ENCODE measurements around the gene ATP10A.
A peak's percentile ranks its signal among the peaks of the same experiment; 100 is the strongest.

Gene ATP10A

DNA sequence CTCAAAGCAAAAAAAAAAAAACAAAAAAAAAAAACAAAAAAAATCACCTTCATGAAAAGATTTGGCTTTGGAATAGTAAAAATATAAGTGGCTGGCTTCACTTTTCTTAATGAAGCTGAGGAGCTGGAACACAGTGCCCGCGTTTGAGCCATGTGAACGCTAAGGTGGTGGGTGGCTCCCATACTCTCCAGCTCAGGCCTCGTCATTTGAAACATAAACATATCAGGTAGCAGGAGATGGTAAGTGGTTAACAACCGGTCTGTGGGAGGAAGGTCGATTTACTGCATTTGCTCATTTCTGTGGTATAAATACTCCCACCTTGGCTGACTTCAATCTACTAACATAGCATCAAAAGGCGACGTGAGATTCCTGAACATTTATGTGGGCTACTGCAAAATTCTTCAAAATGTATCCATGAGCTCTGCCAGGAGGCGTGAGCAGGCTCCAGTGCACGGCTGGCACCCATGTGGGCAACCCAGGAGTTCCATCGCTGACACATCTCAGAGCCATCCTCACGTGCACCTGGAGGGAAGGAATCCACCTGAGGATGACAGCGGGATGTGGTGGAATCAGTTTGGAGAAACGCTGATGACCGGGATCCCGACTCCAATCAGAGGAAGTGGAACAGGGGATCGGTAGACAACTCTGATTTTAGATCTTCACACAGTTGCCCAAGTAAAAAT is 157.6 kb downstream of the ATP10A start:
- intact Hi-C loops (cut with DNase I), result no loop called here
- peak in 7 of 42 donors; percentile 11 to 33 (median 29) for DNase-seq

DNA sequence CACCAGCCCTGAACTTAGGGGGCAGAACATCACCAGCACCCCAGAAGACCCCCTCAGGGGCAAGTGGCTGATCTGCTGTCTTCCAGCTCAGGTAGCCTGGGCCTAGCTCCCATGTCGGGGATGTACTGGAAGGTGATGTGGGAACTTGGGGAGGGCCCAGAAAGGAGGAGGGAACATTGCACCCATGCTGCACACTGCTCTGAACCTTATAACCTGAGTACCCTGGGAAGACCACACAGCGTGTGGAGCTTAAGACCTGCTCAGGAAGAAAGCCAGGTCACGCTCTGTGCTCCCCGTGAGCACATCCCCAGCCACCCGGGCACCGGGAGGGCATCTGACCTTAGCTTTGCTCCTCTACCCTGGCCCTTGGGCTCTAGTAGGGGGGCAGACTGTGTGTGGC is 159.4 kb downstream of the ATP10A start:
- DNase-seq, result peak in 4 of 42 donors; percentile 1 to 30 (median 12)
- intact Hi-C loops (cut with DNase I), result no loop called here

GRCh38 chr15:25701721-25702465 is 161.2 kb downstream of the ATP10A start:
- DNase-seq, result peak in 15 of 42 donors; percentile 26 to 68 (median 35)
- intact Hi-C loops (cut with DNase I), result no loop called here

GRCh38 chr15:25700916-25701315 is 162.2 kb downstream of the ATP10A start:
- peak in 5 of 42 donors; percentile 5 to 32 (median 10) for DNase-seq

GRCh38 chr15:25697586-25697985 is 165.5 kb downstream of the ATP10A start:
- intact Hi-C loops (cut with DNase I), result loop anchor here (10.0 kb wide), 1 partner anchor 193 kb away; no protein-coding TSS in a partner anchor
- no peak for DNase-seq

More at GRCh38 chr15:25700916-25701315, 162.2 kb downstream of the ATP10A start:
- intact Hi-C loops (cut with DNase I), result no loop called here

DNA sequence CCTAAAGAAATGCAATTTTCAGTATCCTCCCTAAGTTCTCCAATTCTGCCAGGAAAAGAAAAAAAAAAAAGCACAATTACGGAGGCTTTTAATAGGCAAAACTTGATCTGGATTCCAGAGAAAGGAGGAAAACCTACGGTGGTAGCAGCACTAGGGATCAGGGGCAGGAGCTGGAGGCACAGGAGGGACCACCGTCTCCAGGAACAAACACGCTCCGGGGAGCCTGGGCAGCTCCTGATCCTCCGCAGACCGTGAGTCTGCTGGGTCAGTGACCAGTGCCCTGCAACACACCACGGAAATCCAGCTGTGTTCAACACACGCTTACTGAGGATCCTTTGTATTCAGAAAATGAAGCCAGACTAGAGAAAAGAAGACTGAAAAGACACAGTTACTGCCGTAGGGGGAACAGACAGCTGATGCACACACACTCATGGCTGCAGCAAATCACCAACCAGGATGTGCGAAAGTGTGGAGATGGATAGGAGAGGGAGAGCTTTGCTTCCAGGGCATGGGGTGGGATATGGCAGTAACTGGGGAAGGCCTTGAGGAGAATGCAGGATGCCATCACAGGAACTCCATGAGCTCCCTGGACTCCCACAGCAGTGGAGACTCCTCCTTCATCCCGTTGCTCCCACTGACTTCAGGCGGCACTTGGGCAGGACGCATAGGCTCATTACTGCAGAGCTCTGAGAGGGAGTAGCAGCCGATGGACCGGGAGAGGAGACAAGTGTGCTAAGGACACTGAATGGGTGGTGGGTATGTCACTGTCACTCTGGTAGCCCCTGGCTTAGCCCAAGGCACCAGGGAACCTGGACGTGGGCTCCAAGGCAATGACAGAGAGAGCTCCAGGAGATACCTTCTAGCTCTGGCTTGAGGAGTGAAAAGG is 167.0 kb downstream of the ATP10A start:
- DNase-seq, result peak in 4 of 42 donors; percentile 19 to 28 (median 23)

DNA sequence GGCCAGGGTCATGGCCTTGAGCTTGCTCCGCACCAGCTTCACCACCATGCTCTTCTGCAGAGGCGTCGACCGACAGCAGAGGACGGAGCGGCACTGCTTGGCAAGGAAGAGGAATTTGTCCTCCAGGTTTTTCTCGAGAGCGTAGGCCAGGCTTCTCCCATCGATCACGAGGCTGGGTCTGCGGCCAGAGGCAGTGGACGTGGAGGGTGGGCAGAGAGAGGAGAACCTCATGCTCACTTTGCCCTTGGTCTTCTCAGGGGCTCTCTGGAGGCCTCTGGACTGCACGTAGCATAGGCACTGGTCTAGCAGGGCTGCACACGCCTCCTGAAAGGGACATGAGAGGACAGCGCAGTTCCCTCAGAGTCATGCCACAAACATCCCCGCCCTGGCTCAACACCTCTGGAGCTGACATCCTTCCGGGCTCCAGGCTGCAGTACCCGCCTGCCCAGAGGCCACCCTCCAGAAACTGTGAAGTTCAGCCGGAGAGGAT is 168.3 kb downstream of the ATP10A start:
- intact Hi-C loops (cut with DNase I), result loop anchor here (10.0 kb wide), 1 partner anchor 190 kb away; no protein-coding TSS in a partner anchor
- peak in 3 of 42 donors; percentile 8 to 24 (median 16) for DNase-seq

More for the DNA sequence above, 167.0 kb downstream of the ATP10A start:
- intact Hi-C loops (cut with DNase I), result loop anchor here (10.0 kb wide), 1 partner anchor 191 kb away; no protein-coding TSS in a partner anchor

DNA sequence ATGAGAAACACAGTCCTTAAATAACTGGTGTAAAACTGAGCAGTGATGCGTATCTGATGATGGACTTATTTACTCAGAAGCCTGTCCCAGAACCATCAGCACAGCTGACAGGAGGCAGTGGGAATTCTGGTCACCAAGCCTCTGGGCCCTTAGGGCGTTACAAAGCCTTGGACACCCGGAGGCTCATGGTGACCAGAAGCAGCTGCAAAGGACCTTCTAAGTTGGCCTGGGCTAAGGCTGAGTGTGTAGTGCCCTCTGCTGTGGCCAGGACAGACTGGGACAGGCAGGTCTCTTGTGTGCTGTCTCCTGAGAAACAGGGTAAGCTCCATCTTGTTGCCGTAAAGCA is 168.9 kb downstream of the ATP10A start:
- intact Hi-C loops (cut with DNase I), result loop anchor here (10.0 kb wide), 1 partner anchor 189 kb away; no protein-coding TSS in a partner anchor
- DNase-seq, result peak in 4 of 42 donors; percentile 10 to 28 (median 24)

- intact Hi-C loops (cut with DNase I), result loop anchor here (10.0 kb wide), 1 partner anchor 189 kb away; no protein-coding TSS in a partner anchor
- peak in 20 of 42 donors; percentile 28 to 64 (median 54) for DNase-seq
Observed at GRCh38 chr15:25693321-25694238, 169.5 kb downstream of the ATP10A start.

DNA sequence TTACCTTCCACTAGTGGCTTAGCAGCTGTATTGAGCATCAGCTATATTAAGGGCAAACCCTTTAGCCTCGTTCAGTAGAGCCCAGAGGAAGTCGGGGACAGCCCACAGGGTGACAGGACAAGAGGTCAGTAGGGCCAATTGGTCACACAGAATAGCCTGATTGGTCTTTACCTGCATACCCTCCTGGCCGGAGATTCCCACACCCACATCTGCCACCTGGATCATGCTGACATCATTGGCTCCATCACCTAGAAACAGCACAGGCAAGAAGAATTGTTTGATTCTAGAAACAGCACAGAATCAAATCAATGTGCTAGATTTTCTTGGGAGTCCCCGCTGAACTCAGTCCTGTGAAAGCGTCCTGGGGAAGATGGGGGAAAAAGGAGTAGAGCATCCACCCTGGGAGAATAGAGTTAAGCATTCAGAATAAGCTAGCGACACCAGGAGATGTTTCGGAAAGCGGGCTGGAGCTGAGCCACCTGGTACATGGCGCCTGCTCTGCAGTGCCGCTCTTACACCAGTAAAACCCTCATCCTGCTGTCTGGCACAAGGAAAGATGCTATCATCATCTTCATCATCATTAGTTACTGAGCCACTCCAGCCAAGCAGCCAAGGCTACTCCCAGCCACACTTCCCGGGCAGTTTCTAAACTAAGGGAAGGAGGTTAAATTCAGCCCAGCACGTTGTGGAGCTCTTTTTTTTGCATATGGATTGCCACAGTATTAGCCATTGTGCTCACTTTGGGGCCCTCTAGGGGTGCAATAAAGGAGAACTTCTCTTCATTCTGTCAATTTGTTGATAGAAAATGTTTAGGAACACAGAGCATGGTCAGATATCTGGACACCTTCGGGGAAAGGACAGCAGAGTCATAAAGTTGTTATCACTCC is 171.3 kb downstream of the ATP10A start:
- intact Hi-C loops (cut with DNase I), result loop anchor here (10.0 kb wide), 1 partner anchor 187 kb away; no protein-coding TSS in a partner anchor
- peak in 20 of 42 donors; percentile 20 to 69 (median 40) for DNase-seq

DNA sequence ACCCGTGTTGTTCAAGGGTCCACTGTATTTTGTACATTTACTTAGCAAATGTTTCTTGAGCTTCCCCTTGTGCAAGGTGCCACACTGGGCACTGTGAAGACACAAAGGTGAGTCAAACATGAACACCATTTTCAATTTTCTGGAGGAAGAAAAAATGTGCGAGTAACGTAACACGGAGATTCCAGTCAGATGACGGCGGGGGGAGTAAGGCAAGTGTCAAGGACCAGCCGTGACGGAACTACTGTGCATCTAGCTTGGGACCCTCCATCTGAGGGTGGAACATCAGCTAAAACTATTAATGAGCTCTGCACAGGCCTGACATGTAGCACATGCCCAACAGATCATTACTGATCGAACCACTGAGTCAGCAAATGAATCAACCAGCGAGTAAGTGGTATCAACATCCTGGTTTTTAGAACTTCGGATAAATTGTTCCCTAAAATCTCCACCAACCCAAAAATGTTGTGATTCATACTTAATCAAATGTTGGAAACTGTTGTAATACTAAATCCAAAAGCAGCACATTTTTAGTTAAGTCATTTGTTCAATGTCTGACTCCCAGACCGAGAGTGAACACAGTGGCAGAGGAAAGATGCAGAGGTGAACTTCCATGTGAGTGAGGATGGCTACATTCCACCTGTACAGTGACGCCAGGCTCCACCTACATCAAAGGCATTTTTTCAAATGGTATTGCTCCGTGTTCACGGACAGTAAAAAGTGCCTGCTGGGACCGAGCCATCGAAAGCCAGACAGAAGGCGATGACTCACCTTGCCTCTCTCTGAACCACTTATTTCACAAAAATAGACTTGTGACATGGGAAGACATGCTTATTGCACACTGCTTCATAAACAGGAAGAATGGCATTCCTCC is 172.2 kb downstream of the ATP10A start:
- DNase-seq, result peak in 14 of 42 donors; percentile 18 to 72 (median 44)
- intact Hi-C loops (cut with DNase I), result loop anchor here (10.0 kb wide), 1 partner anchor 186 kb away; no protein-coding TSS in a partner anchor

GRCh38 chr15:25689592-25689991 is 173.5 kb downstream of the ATP10A start:
- DNase-seq, result peak in 2 of 42 donors; percentile 18 to 30

DNA sequence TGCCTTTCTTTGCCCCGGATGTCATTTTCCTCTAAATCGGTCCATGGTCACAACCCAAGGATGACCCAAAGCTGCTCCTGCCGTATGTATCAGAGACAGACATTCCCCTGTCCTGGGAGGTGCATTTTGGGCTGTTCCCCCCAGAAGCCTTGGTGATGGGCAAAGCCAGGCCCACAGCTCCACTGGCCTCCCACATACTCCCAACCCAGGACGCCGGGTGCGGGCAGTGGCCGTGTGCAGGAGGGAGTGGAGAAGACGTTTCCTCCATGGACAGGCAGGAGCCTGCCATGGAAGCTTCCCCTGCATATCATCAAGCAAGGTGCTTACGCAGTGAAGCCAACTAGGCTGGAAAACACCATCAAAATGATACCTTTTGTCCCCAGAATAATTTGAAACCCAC is 175.0 kb downstream of the ATP10A start:
- DNase-seq, result peak in 4 of 42 donors; percentile 1 to 38 (median 8)

More at GRCh38 chr15:25689592-25689991, 173.5 kb downstream of the ATP10A start:
- intact Hi-C loops (cut with DNase I), result no loop called here

GRCh38 chr15:25687689-25688088 is 175.4 kb downstream of the ATP10A start:
- intact Hi-C loops (cut with DNase I), result no loop called here
- DNase-seq, result peak in 2 of 42 donors; percentile 9 to 32

More for the DNA sequence above, 175.0 kb downstream of the ATP10A start:
- intact Hi-C loops (cut with DNase I), result no loop called here

DNA sequence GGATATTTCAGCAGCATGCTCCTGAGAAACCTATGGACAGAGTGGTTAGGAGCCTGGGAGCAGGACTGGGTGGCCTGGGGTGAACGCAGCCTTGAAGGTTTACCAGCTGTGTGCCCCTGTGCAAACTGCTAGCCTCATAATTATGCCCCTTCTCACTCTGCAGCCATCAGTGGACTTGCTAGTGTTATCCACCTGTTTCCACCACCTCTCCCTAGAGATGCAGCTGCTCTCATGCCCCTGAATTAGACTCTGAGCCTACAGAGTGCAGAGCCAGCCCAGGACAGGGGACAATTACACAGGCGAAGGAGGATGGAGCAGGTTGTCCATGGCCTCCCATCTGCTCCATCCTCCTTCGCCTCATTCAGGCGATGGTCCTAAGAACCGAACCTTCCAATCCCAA is 175.9 kb downstream of the ATP10A start:
- intact Hi-C loops (cut with DNase I), result no loop called here
- peak in 2 of 42 donors; percentile 1 to 15 for DNase-seq

Data from head of caudate nucleus (tissue), 42 donors.